Type B pancreatic cell (in vitro differentiated cells): ENCODE data around the gene SIRT4. TPM values are rescaled to one million over a fixed set of nuclear protein-coding genes. Genes with fewer than 3 reads are reported as not detected.

Experiments
- DNase-seq: peaks from one replicate; pipeline ENCODE4 v3.0.0; 2021; ENCODE audit warnings: mixed read lengths; ENCODE audit not compliant: unreplicated experiment; ENCODE audit errors: extremely low spot score
- H3K27ac Mint-ChIP-seq: 2 replicates; pipeline ENCODE4 v1.8.0; 2021; ENCODE audit warnings: mild to moderate bottlenecking, mixed read lengths
- H3K27me3 Mint-ChIP-seq: 2 replicates; pipeline ENCODE4 v1.8.0; 2021; ENCODE audit warnings: mixed read lengths
- H3K36me3 Mint-ChIP-seq: 2 replicates; pipeline ENCODE4 v1.8.0; 2021; ENCODE audit warnings: mixed read lengths
- H3K4me1 Mint-ChIP-seq: one replicate; pipeline ENCODE4 v1.8.0; 2021; ENCODE audit warnings: mixed read lengths; ENCODE audit not compliant: unreplicated experiment
- H3K4me3 Mint-ChIP-seq: 2 replicates; pipeline ENCODE4 v1.8.0; 2021; ENCODE audit warnings: mild to moderate bottlenecking, mixed read lengths
- H3K9me3 Mint-ChIP-seq: 2 replicates; pipeline ENCODE4 v1.8.0; 2021; ENCODE audit warnings: mixed read lengths
- total RNA-seq: library from RNA; stranded (reverse); gene quantifications from 2 replicates; pipeline ENCODE4 v1.2.1, GENCODE V29; 2021; ENCODE audit warnings: low replicate concordance
- TF ChIP-seq, protein P1 (sequence below): fragments of 200-600 bp; sonication (generic); conservative IDR thresholded peaks from 2 replicates; pipeline ENCODE4 v1.5.0; 2021; ENCODE audit warnings: antibody characterized with exemption, mild to moderate bottlenecking

The SIRT4 gene
- total RNA-seq, 1 donor from 2014 or later, result 2.0 TPM

DNA sequence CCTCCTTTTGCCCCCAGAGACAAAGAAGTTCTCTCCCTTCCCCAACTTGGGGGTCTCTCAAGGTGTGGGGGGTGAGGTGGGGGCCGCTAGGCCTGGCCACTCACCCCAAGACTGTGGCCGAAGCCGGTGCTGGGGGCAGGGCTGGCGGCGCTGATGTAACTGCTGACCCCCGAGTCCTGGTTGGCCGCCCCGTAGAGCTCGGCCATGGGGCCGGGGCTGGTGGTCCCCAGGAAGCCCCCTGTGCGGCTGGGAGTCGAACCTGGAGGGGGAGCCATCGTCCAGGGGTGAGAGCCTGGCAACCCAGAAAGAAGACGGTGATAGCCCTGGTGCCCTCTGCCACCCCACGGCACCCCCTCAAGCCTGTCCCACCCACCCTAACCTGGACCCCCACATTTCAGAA, 43.9 kb downstream of the SIRT4 start:
- no peak overlapping the region for H3K27ac Mint-ChIP-seq
- H3K36me3 Mint-ChIP-seq, result no peaks in the 10 kb centered on the region
- no peak for DNase-seq
- TF ChIP-seq, protein P1, sequence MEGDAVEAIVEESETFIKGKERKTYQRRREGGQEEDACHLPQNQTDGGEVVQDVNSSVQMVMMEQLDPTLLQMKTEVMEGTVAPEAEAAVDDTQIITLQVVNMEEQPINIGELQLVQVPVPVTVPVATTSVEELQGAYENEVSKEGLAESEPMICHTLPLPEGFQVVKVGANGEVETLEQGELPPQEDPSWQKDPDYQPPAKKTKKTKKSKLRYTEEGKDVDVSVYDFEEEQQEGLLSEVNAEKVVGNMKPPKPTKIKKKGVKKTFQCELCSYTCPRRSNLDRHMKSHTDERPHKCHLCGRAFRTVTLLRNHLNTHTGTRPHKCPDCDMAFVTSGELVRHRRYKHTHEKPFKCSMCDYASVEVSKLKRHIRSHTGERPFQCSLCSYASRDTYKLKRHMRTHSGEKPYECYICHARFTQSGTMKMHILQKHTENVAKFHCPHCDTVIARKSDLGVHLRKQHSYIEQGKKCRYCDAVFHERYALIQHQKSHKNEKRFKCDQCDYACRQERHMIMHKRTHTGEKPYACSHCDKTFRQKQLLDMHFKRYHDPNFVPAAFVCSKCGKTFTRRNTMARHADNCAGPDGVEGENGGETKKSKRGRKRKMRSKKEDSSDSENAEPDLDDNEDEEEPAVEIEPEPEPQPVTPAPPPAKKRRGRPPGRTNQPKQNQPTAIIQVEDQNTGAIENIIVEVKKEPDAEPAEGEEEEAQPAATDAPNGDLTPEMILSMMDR, result no peak
- H3K4me3 Mint-ChIP-seq, result no peak overlapping the region
- no peaks in the 10 kb centered on the region for H3K9me3 Mint-ChIP-seq
- H3K27me3 Mint-ChIP-seq, result no peaks in the 10 kb centered on the region
- no peaks in the 10 kb centered on the region for H3K4me1 Mint-ChIP-seq

GRCh38 chr12:120346681-120347080, 44.6 kb downstream of the SIRT4 start:
- Mint-ChIP-seq H3K9me3 (no peaks in the 10 kb centered on the region), H3K27me3 (no peaks in the 10 kb centered on the region), H3K4me3 (no peak overlapping the region), H3K27ac (no peak overlapping the region), H3K36me3 (no peaks in the 10 kb centered on the region), H3K4me1 (no peaks in the 10 kb centered on the region)
- DNase-seq, result no peak
- TF ChIP-seq, protein P1, result peak; percentile 54

GRCh38 chr12:120347766-120348165, 45.6 kb downstream of the SIRT4 start:
- Mint-ChIP-seq H3K36me3 (no peaks in the 10 kb centered on the region), H3K27me3 (no peaks in the 10 kb centered on the region), H3K9me3 (no peaks in the 10 kb centered on the region), H3K27ac (no peak overlapping the region), H3K4me1 (no peaks in the 10 kb centered on the region), H3K4me3 (no peak overlapping the region)
- TF ChIP-seq, protein P1, result no peak
- DNase-seq, result no peak

- DNase-seq, result no peak
- H3K36me3 Mint-ChIP-seq, result peaks cover 4% of the 10 kb centered on the region
- no peaks in the 10 kb centered on the region for H3K27me3 Mint-ChIP-seq
- TF ChIP-seq, protein P1, result no peak
- H3K4me3 Mint-ChIP-seq, result no peak overlapping the region
- no peaks in the 10 kb centered on the region for H3K9me3 Mint-ChIP-seq
- H3K27ac Mint-ChIP-seq, result no peak overlapping the region
- H3K4me1 Mint-ChIP-seq, result no peaks in the 10 kb centered on the region
Measured at GRCh38 chr12:120350576-120351350, 48.6 kb downstream of the SIRT4 start.

GRCh38 chr12:120352117-120352516, 50.0 kb downstream of the SIRT4 start:
- DNase-seq, result no peak
- Mint-ChIP-seq H3K27me3 (no peaks in the 10 kb centered on the region), H3K4me3 (no peak overlapping the region), H3K36me3 (peaks cover 12% of the 10 kb centered on the region), H3K9me3 (no peaks in the 10 kb centered on the region), H3K4me1 (no peaks in the 10 kb centered on the region), H3K27ac (no peak overlapping the region)
- TF ChIP-seq, protein P1, result no peak
